GM21526 (cell line): ENCODE measurements around the gene USP14.

Experiments
- ATAC-seq: cut with Tn5 transposase; IDR thresholded peaks from one replicate; pipeline ENCODE4 v1.9.1; 2021; ENCODE audit warnings: moderate library complexity; ENCODE audit not compliant: unreplicated experiment, low FRiP score

Gene USP14

GRCh38 chr18:225745-226144, 67.4 kb downstream of the USP14 start:
- no peak for ATAC-seq

GRCh38 chr18:227374-227773, 69.0 kb downstream of the USP14 start:
- ATAC-seq = no peak

GRCh38 chr18:227902-228301, 69.5 kb downstream of the USP14 start:
- ATAC-seq = no peak

- ATAC-seq = no peak
These were observed 70.2 kb downstream of the USP14 start for GRCh38 chr18:228586-228985.

GRCh38 chr18:231563-231962, 73.2 kb downstream of the USP14 start:
- ATAC-seq = no peak

- ATAC-seq = no peak
These were observed 81.8 kb downstream of the USP14 start for GRCh38 chr18:240175-240574.

- no peak for ATAC-seq
These were observed 87.0 kb downstream of the USP14 start for GRCh38 chr18:245282-245847.

GRCh38 chr18:248053-248452, 89.7 kb downstream of the USP14 start:
- ATAC-seq = no peak

- ATAC-seq = no peak
These were observed 92.3 kb downstream of the USP14 start for GRCh38 chr18:250685-251084.

GRCh38 chr18:251572-251971, 93.2 kb downstream of the USP14 start:
- ATAC-seq = no peak

GRCh38 chr18:253121-253520, 94.8 kb downstream of the USP14 start:
- ATAC-seq = no peak

- ATAC-seq = no peak
These were observed 96.8 kb downstream of the USP14 start for GRCh38 chr18:255171-255570.

GRCh38 chr18:260547-260946, 102.2 kb downstream of the USP14 start:
- ATAC-seq = no peak

GRCh38 chr18:261398-262073, 103.2 kb downstream of the USP14 start:
- no peak for ATAC-seq
